HL-60 (cell line): Measurements from ENCODE around the gene TM4SF1.

Experiments
- DNase-seq, 2 experiments: peaks; one replicate each; pipeline ENCODE4 v3.0.0-alpha.2; 2010 to 2020; ENCODE audit warnings: low read depth in 1 of 2, low spot score in 1 of 2
- H3K27ac ChIP-seq: fragments of 250-450 bp; sonication (Bioruptor Pico); replicated peaks from 2 replicates; pipeline ENCODE4 v1.5.1; 2020; ENCODE audit warnings: mild to moderate bottlenecking, moderate library complexity
- H3K27me3 ChIP-seq: fragments of 250-450 bp; sonication (Bioruptor Pico); 2 replicates; pipeline ENCODE4 v1.5.1; 2021; ENCODE audit warnings: mild to moderate bottlenecking, moderate library complexity; ENCODE audit not compliant: insufficient read depth, poor library complexity, severe bottlenecking
- H3K4me3 ChIP-seq: replicated peaks from 2 replicates; pipeline ENCODE4 v1.5.1; 2011; ENCODE audit warnings: mild to moderate bottlenecking, control low read depth, low read length; ENCODE audit not compliant: insufficient read depth
- GABPA ChIP-seq: IDR thresholded peaks from 2 replicates; pipeline ENCODE4 v1.6.1; 2012; ENCODE audit warnings: low read depth
- POLR2AphosphoS5 ChIP-seq: IDR thresholded peaks from 2 replicates; pipeline ENCODE4 v1.6.1; 2012; ENCODE audit warnings: low read depth
- SPI1 ChIP-seq: IDR thresholded peaks from 2 replicates; pipeline ENCODE4 v1.6.1; 2012; ENCODE audit warnings: low read depth, mild to moderate bottlenecking, borderline replicate concordance
- TF ChIP-seq, protein P1 (sequence below): IDR thresholded peaks from one replicate; pipeline ENCODE4 v1.5.1; 2011; ENCODE audit warnings: low read length, control low read depth, inconsistent platforms; ENCODE audit not compliant: insufficient read depth
- TF ChIP-seq, protein P2 (sequence below): IDR thresholded peaks from 2 replicates; pipeline ENCODE4 v1.6.1; 2012; ENCODE audit warnings: low read depth; ENCODE audit not compliant: insufficient replicate concordance

The TM4SF1 gene

GRCh38 chr3:149331396-149331795, 46.1 kb downstream of the TM4SF1 start:
- no peak for DNase-seq
- Histone ChIP-seq H3K4me3 (no peak overlapping the region), H3K27ac (no peak overlapping the region), H3K27me3 (peaks cover 3% of the 10 kb centered on the region)
- TF ChIP-seq, protein P1, sequence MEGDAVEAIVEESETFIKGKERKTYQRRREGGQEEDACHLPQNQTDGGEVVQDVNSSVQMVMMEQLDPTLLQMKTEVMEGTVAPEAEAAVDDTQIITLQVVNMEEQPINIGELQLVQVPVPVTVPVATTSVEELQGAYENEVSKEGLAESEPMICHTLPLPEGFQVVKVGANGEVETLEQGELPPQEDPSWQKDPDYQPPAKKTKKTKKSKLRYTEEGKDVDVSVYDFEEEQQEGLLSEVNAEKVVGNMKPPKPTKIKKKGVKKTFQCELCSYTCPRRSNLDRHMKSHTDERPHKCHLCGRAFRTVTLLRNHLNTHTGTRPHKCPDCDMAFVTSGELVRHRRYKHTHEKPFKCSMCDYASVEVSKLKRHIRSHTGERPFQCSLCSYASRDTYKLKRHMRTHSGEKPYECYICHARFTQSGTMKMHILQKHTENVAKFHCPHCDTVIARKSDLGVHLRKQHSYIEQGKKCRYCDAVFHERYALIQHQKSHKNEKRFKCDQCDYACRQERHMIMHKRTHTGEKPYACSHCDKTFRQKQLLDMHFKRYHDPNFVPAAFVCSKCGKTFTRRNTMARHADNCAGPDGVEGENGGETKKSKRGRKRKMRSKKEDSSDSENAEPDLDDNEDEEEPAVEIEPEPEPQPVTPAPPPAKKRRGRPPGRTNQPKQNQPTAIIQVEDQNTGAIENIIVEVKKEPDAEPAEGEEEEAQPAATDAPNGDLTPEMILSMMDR, result no peak
- no peak for TF ChIP-seq SPI1
- no peak for TF ChIP-seq GABPA
- no peak for TF ChIP-seq POLR2AphosphoS5
- TF ChIP-seq, protein P2, sequence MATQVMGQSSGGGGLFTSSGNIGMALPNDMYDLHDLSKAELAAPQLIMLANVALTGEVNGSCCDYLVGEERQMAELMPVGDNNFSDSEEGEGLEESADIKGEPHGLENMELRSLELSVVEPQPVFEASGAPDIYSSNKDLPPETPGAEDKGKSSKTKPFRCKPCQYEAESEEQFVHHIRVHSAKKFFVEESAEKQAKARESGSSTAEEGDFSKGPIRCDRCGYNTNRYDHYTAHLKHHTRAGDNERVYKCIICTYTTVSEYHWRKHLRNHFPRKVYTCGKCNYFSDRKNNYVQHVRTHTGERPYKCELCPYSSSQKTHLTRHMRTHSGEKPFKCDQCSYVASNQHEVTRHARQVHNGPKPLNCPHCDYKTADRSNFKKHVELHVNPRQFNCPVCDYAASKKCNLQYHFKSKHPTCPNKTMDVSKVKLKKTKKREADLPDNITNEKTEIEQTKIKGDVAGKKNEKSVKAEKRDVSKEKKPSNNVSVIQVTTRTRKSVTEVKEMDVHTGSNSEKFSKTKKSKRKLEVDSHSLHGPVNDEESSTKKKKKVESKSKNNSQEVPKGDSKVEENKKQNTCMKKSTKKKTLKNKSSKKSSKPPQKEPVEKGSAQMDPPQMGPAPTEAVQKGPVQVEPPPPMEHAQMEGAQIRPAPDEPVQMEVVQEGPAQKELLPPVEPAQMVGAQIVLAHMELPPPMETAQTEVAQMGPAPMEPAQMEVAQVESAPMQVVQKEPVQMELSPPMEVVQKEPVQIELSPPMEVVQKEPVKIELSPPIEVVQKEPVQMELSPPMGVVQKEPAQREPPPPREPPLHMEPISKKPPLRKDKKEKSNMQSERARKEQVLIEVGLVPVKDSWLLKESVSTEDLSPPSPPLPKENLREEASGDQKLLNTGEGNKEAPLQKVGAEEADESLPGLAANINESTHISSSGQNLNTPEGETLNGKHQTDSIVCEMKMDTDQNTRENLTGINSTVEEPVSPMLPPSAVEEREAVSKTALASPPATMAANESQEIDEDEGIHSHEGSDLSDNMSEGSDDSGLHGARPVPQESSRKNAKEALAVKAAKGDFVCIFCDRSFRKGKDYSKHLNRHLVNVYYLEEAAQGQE, result no peak

- peaks cover 4% of the 10 kb centered on the region for H3K27me3 ChIP-seq
- TF ChIP-seq, protein P2, result no peak
- TF ChIP-seq SPI1 (no peak), POLR2AphosphoS5 (no peak), GABPA (no peak)
- TF ChIP-seq, protein P1, result no peak
- H3K27ac ChIP-seq, result no peak overlapping the region
- H3K4me3 ChIP-seq, result no peak overlapping the region
- no peak for DNase-seq
Measured at GRCh38 chr3:149330609-149331331, 46.7 kb downstream of the TM4SF1 start.

GRCh38 chr3:149327156-149327555, 50.3 kb downstream of the TM4SF1 start:
- H3K4me3 ChIP-seq, result no peak overlapping the region
- no peak for DNase-seq
- TF ChIP-seq GABPA, result no peak
- TF ChIP-seq, protein P2, result no peak
- TF ChIP-seq, protein P1, result no peak
- TF ChIP-seq POLR2AphosphoS5, result no peak
- TF ChIP-seq SPI1, result no peak
- H3K27ac ChIP-seq, result no peak overlapping the region
- peaks cover 9% of the 10 kb centered on the region for H3K27me3 ChIP-seq
